CD4-positive, alpha-beta memory T cell (primary cell): ENCODE data around the gene COL4A1. TPM values are rescaled to one million over a fixed set of nuclear protein-coding genes. Genes with fewer than 3 reads are reported as not detected.

Experiments used
- CTCF ChIA-PET: fragments of 350-600 bp; sonication (Branson Sonifier 250); formaldehyde crosslinking; loops from one replicate; lab custom pipeline; 2021; ENCODE audit warnings: inconsistent platforms; ENCODE audit not compliant: partially characterized antibody; lab: Charles Lee
- POLR2A ChIA-PET: fragments of 350-600 bp; sonication (Branson Sonifier 250); formaldehyde crosslinking; loops from one replicate; lab custom pipeline; 2021; ENCODE audit not compliant: partially characterized antibody; lab: Charles Lee
- DNase-seq, 5 donors: peaks; one replicate each; pipeline versions ENCODE4 v3.0.0 to v3.0.0-alpha.2; 2020 to 2022; ENCODE audit warnings: mixed read lengths in 1 of 5
- H3K27ac ChIP-seq: one replicate; pipeline ENCODE4 v1.7.0; 2013; ENCODE audit warnings: low read depth, low read length
- H3K27me3 ChIP-seq: 2 replicates; pipeline ENCODE4 v1.7.0; 2013; ENCODE audit warnings: mild to moderate bottlenecking, low read length, moderate library complexity; ENCODE audit not compliant: insufficient read depth
- H3K36me3 ChIP-seq: 2 replicates; pipeline ENCODE4 v1.7.0; 2013; ENCODE audit warnings: mild to moderate bottlenecking, low read length, moderate library complexity; ENCODE audit not compliant: insufficient read depth
- H3K4me1 ChIP-seq: 2 replicates; pipeline ENCODE4 v1.7.0; 2013; ENCODE audit warnings: mild to moderate bottlenecking, low read length, moderate library complexity; ENCODE audit not compliant: insufficient read depth
- H3K4me3 ChIP-seq, 2 donors: one replicate each; pipeline ENCODE4 v1.7.0; 2013; ENCODE audit warnings: low read length in 2 of 2, mild to moderate bottlenecking in 1 of 2
- H3K9me3 ChIP-seq, 2 donors: one replicate each; pipeline ENCODE4 v1.7.0; 2013; ENCODE audit warnings: low read length in 2 of 2, control low read depth in 1 of 2; ENCODE audit not compliant: control insufficient read depth in 1 of 2
- H3K27ac Mint-ChIP-seq, 7 donors: one replicate each; pipeline ENCODE4 v1.8.0; 2020 to 2021; ENCODE audit warnings: mixed read lengths in 7 of 7, mild to moderate bottlenecking in 6 of 7, inconsistent platforms in 3 of 7, moderate library complexity in 3 of 7
- H3K27me3 Mint-ChIP-seq, 2 donors: one replicate each; pipeline ENCODE4 v1.8.0; 2020 to 2021; ENCODE audit warnings: mixed read lengths in 2 of 2
- H3K36me3 Mint-ChIP-seq, 2 donors: one replicate each; pipeline ENCODE4 v1.8.0; 2020 to 2021; ENCODE audit warnings: mixed read lengths in 2 of 2, inconsistent platforms in 1 of 2, mild to moderate bottlenecking in 1 of 2
- H3K4me1 Mint-ChIP-seq, 4 donors: one replicate each; pipeline ENCODE4 v1.8.0; 2020 to 2021; ENCODE audit warnings: mixed read lengths in 4 of 4, mild to moderate bottlenecking in 1 of 4
- H3K4me3 Mint-ChIP-seq, 8 donors: one replicate each; pipeline ENCODE4 v1.8.0; 2020 to 2021; ENCODE audit warnings: mixed read lengths in 8 of 8, mild to moderate bottlenecking in 7 of 8, moderate library complexity in 6 of 8, inconsistent platforms in 3 of 8
- H3K9me3 Mint-ChIP-seq, 8 donors: one replicate each; pipeline ENCODE4 v1.8.0; 2020 to 2021; ENCODE audit warnings: mixed read lengths in 8 of 8, mild to moderate bottlenecking in 5 of 8, inconsistent platforms in 3 of 8, moderate library complexity in 1 of 8
- intact Hi-C: fragments of 100-400 bp; cut with micrococcal nuclease; formaldehyde crosslinking; loops from one replicate; pipeline ENCODE4 v1.15.1; 2023
- polyA plus RNA-seq, 2 donors: library from polyadenylated mRNA; unstranded; fragments of 300-500 nt; fragmentation: Illumina TruSeq; gene quantifications; one replicate each; pipeline ENCODE4 v1.2.3, GENCODE V29; 2021
- total RNA-seq, 2 experiments: library from RNA; stranded (reverse); gene quantifications; one replicate each; pipeline ENCODE4 v1.2.3, GENCODE V29; 2021

The COL4A1 gene
- total and polyA plus RNA-seq, 4 experiments from 2014 or later = not detected

GRCh38 chr13:110305544-110305943, 1.4 kb downstream of the COL4A1 start:
- Mint-ChIP-seq H3K27ac (no peak overlapping the region), H3K36me3 (no peaks in the 10 kb centered on the region), H3K4me1 (peaks cover 0 to 12% (median 3%) of the 10 kb centered on the region in 4 donors), H3K4me3 (no peak overlapping the region), H3K9me3 (no peaks in the 10 kb centered on the region), H3K27me3 (peaks cover 49 to 53% of the 10 kb centered on the region in 2 donors)
- intact Hi-C loops = no loop called here
- ChIA-PET CTCF (no interaction called here), POLR2A (no interaction called here)
- no peaks in the 10 kb centered on the region for H3K4me1 ChIP-seq
- no peaks in the 10 kb centered on the region for H3K36me3 ChIP-seq
- no peak overlapping the region for H3K4me3 ChIP-seq
- H3K27me3 ChIP-seq = peaks cover 5% of the 10 kb centered on the region
- H3K9me3 ChIP-seq = no peaks in the 10 kb centered on the region
- no peak for DNase-seq
- no peak overlapping the region for H3K27ac ChIP-seq

- Histone ChIP-seq H3K4me3 (no peak overlapping the region), H3K4me1 (no peaks in the 10 kb centered on the region), H3K9me3 (no peaks in the 10 kb centered on the region), H3K27ac (no peak overlapping the region), H3K27me3 (peaks cover 8% of the 10 kb centered on the region), H3K36me3 (no peaks in the 10 kb centered on the region)
- H3K36me3 Mint-ChIP-seq = no peaks in the 10 kb centered on the region
- DNase-seq = no peak
- no peaks in the 10 kb centered on the region for H3K9me3 Mint-ChIP-seq
- intact Hi-C loops = no loop called here
- H3K27me3 Mint-ChIP-seq = peaks cover 49 to 53% of the 10 kb centered on the region in 2 donors
- ChIA-PET CTCF (no interaction called here), POLR2A (no interaction called here)
- H3K4me1 Mint-ChIP-seq = peaks cover 0 to 12% (median 3%) of the 10 kb centered on the region in 4 donors
- no peak overlapping the region for H3K4me3 Mint-ChIP-seq
- no peak overlapping the region for H3K27ac Mint-ChIP-seq
These were observed 2.0 kb downstream of the COL4A1 start for GRCh38 chr13:110305001-110305400.

GRCh38 chr13:110304256-110304655, 2.7 kb downstream of the COL4A1 start:
- H3K36me3 ChIP-seq = no peaks in the 10 kb centered on the region
- intact Hi-C loops = no loop called here
- H3K9me3 ChIP-seq = no peaks in the 10 kb centered on the region
- Mint-ChIP-seq H3K36me3 (no peaks in the 10 kb centered on the region), H3K27ac (no peak overlapping the region), H3K4me1 (peaks cover 0 to 12% (median 3%) of the 10 kb centered on the region in 4 donors), H3K9me3 (no peaks in the 10 kb centered on the region), H3K27me3 (peaks cover 44 to 48% of the 10 kb centered on the region in 2 donors), H3K4me3 (no peak overlapping the region)
- no peak overlapping the region for H3K4me3 ChIP-seq
- peaks cover 5% of the 10 kb centered on the region for H3K27me3 ChIP-seq
- H3K4me1 ChIP-seq = no peaks in the 10 kb centered on the region
- no peak for DNase-seq
- POLR2A ChIA-PET = no interaction called here
- CTCF ChIA-PET = no interaction called here
- no peak overlapping the region for H3K27ac ChIP-seq

GRCh38 chr13:110303644-110304043, 3.3 kb downstream of the COL4A1 start:
- intact Hi-C loops = no loop called here
- H3K4me3 Mint-ChIP-seq = no peak overlapping the region
- H3K27ac Mint-ChIP-seq = no peak overlapping the region
- Histone ChIP-seq H3K9me3 (no peaks in the 10 kb centered on the region), H3K36me3 (no peaks in the 10 kb centered on the region), H3K27me3 (peaks cover 3% of the 10 kb centered on the region), H3K4me3 (no peak overlapping the region), H3K27ac (no peak overlapping the region), H3K4me1 (no peaks in the 10 kb centered on the region)
- CTCF ChIA-PET = no interaction called here
- H3K36me3 Mint-ChIP-seq = no peaks in the 10 kb centered on the region
- H3K9me3 Mint-ChIP-seq = no peaks in the 10 kb centered on the region
- H3K4me1 Mint-ChIP-seq = peaks cover 0 to 12% (median 2%) of the 10 kb centered on the region in 4 donors
- H3K27me3 Mint-ChIP-seq = peaks cover 39 to 46% of the 10 kb centered on the region in 2 donors
- POLR2A ChIA-PET = no interaction called here
- no peak for DNase-seq

- Histone ChIP-seq H3K4me3 (no peak overlapping the region), H3K36me3 (no peaks in the 10 kb centered on the region), H3K4me1 (no peaks in the 10 kb centered on the region), H3K27me3 (peaks cover 3% of the 10 kb centered on the region), H3K27ac (no peak overlapping the region), H3K9me3 (no peaks in the 10 kb centered on the region)
- Mint-ChIP-seq H3K36me3 (no peaks in the 10 kb centered on the region), H3K27me3 (peaks cover 36 to 46% of the 10 kb centered on the region in 2 donors), H3K27ac (no peak overlapping the region), H3K4me1 (peaks cover 0 to 8% (median under 1%) of the 10 kb centered on the region in 4 donors), H3K9me3 (no peaks in the 10 kb centered on the region), H3K4me3 (no peak overlapping the region)
- intact Hi-C loops = no loop called here
- DNase-seq = no peak
- ChIA-PET CTCF (no interaction called here), POLR2A (no interaction called here)
These were observed 4.0 kb downstream of the COL4A1 start for GRCh38 chr13:110302997-110303396.

GRCh38 chr13:110301606-110302553, 5.1 kb downstream of the COL4A1 start:
- Histone ChIP-seq H3K9me3 (no peaks in the 10 kb centered on the region), H3K36me3 (no peaks in the 10 kb centered on the region), H3K27ac (no peak overlapping the region), H3K27me3 (peaks cover 3% of the 10 kb centered on the region), H3K4me3 (no peak overlapping the region), H3K4me1 (no peaks in the 10 kb centered on the region)
- Mint-ChIP-seq H3K4me1 (peaks cover 0 to 5% (median under 1%) of the 10 kb centered on the region in 4 donors), H3K9me3 (no peaks in the 10 kb centered on the region), H3K27me3 (peaks cover 37 to 46% of the 10 kb centered on the region in 2 donors), H3K36me3 (no peaks in the 10 kb centered on the region), H3K4me3 (no peak overlapping the region), H3K27ac (no peak overlapping the region)
- POLR2A ChIA-PET = no interaction called here
- intact Hi-C loops = no loop called here
- DNase-seq = no peak
- CTCF ChIA-PET = no interaction called here

GRCh38 chr13:110301083-110301482, 5.9 kb downstream of the COL4A1 start:
- intact Hi-C loops = no loop called here
- H3K4me3 Mint-ChIP-seq = no peak overlapping the region
- peaks cover 0 to 5% (median under 1%) of the 10 kb centered on the region in 4 donors for H3K4me1 Mint-ChIP-seq
- Histone ChIP-seq H3K36me3 (no peaks in the 10 kb centered on the region), H3K4me3 (no peak overlapping the region), H3K27me3 (peaks cover 3% of the 10 kb centered on the region), H3K4me1 (no peaks in the 10 kb centered on the region), H3K9me3 (no peaks in the 10 kb centered on the region), H3K27ac (no peak overlapping the region)
- ChIA-PET POLR2A (no interaction called here), CTCF (interaction anchor here (1.2 kb wide), 1 partner anchor 11 kb away, joined by 3 read pairs; no protein-coding TSS in a partner anchor)
- H3K27ac Mint-ChIP-seq = no peak overlapping the region
- no peaks in the 10 kb centered on the region for H3K36me3 Mint-ChIP-seq
- H3K27me3 Mint-ChIP-seq = peaks cover 40 to 46% of the 10 kb centered on the region in 2 donors
- DNase-seq = no peak
- peaks cover 0 to 2% (median 0%) of the 10 kb centered on the region in 8 donors for H3K9me3 Mint-ChIP-seq
